Measurements from ENCODE around the gene IKZF1. TPM values are rescaled to one million over a fixed set of nuclear protein-coding genes. Genes with fewer than 3 reads are reported as not detected.

Gene IKZF1
- total RNA-seq, 1 experiment from 2014 or later, result 0.57 TPM

- TF ChIP-seq CTCF (IDR thresholded peaks at IDR 0.05 in 2 of 3, conservative IDR thresholded peaks at IDR 0.05 in 1 of 3; ENCODE audit: borderline replicate concordance in 1 of 3, insufficient read depth in 1 of 3, low read depth in 2 of 3, low read length in 2 of 3) (no peak), CBX3 (IDR thresholded peaks at IDR 0.05; ENCODE audit: low read depth) (no peak), SP1 (IDR thresholded peaks at IDR 0.05; ENCODE audit: low read depth) (no peak), EZH2 (IDR thresholded peaks at IDR 0.05) (no peak), FOSL1 (IDR thresholded peaks at IDR 0.05; ENCODE audit: low read depth) (no peak), POLR2AphosphoS5 (IDR thresholded peaks at IDR 0.05; ENCODE audit: low read depth, low read length) (no peak), ELF1 (IDR thresholded peaks at IDR 0.05; ENCODE audit: borderline replicate concordance, low read depth) (no peak), EGR1 (IDR thresholded peaks at IDR 0.05; ENCODE audit: low read depth) (no peak), RAD21 (IDR thresholded peaks at IDR 0.05; ENCODE audit: low read depth) (no peak)
Observed at GRCh38 chr7:50295133-50295532, 9.4 kb upstream of the IKZF1 start (continued).

GRCh38 chr7:50296799-50297198 is 7.7 kb upstream of the IKZF1 start:
- ChIA-PET POLR2A (no interaction called here), CTCF (no interaction called here), RAD21 (ENCODE audit: low non-redundant PET in 1 of 2, low total read pairs in 2 of 2, uncharacterized antibody in 2 of 2, unreplicated experiment in 2 of 2) (no interaction called here)
- no peak for DNase-seq (ENCODE audit: low read depth, low spot score)
- ATAC-seq, result no peak
- no peaks in the 10 kb centered on the region for H3K9me3 ChIP-seq (ENCODE audit: control insufficient read depth in 1 of 2, insufficient read depth in 1 of 2, low read depth in 1 of 2, low read length in 2 of 2)
- no peak overlapping the region for H2AFZ ChIP-seq (ENCODE audit: low read depth, low read length, poor library complexity, severe bottlenecking)
- no peak for TF ChIP-seq CBX3 (IDR thresholded peaks at IDR 0.05; ENCODE audit: low read depth)
- H3K27me3 ChIP-seq (ENCODE audit: insufficient read depth, low read length), result peaks cover 17% of the 10 kb centered on the region; the same call in 1 of the 2 replicates
- H3K4me1 ChIP-seq (ENCODE audit: control insufficient read depth in 1 of 2, insufficient read depth in 2 of 2, low read length in 2 of 2), result no peaks in the 10 kb centered on the region
- no peak overlapping the region for H3K4me3 ChIP-seq (replicated peaks in 1 of 2; ENCODE audit: low read depth in 1 of 2, low read length in 2 of 2)
- H3K4me2 ChIP-seq (ENCODE audit: low read length), result no peak overlapping the region
- no peaks in the 10 kb centered on the region for H3K36me3 ChIP-seq (ENCODE audit: control insufficient read depth in 1 of 2, insufficient read depth in 2 of 2, low read length in 2 of 2)
- BruUV-seq (replicated peaks), result no TSS peak
- H4K20me1 ChIP-seq (ENCODE audit: insufficient read depth), result no peaks in the 10 kb centered on the region
- H3K27ac ChIP-seq (ENCODE audit: low read depth, low read length), result no peak overlapping the region
- no peaks in the 10 kb centered on the region for H3K79me2 ChIP-seq (ENCODE audit: insufficient read depth, low read length)
- no peak overlapping the region for H3K9ac ChIP-seq (ENCODE audit: low read length)
- intact Hi-C loops (cut with micrococcal nuclease), result no loop called here
- H3K9me2 ChIP-seq (ENCODE audit: insufficient read depth), result no peaks in the 10 kb centered on the region
